Kasumi-1 (cell line): Measurements from ENCODE around the gene RLBP1.

ENCODE experiments used
- DNase-seq, 2 experiments: peaks; one replicate each; lab custom pipeline; 2025; lab: John Stamatoyannopoulos, UW

Gene RLBP1

DNA sequence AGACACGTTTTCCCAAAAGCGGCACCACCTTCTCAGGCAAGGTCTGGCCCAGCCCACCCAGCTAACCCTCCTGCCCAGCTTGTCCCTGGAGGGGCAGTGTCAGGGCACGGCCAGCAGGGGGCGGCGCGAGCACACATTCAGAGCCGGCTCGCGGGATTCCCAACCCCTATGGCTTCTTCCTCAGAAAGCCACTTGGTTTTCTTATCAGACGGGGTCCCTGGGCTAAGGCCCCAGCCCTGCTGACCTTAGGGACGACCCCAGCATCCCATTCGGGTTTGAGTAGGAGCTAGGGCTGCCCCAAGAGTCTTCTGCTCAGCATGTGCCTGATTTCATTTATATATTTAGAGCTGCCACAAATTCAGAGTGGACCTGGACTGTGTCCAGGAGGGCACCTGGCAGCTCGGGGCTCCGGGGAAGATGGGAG is 14.5 kb downstream of the RLBP1 start:
- DNase-seq: peak; percentile 62 to 65

DNA sequence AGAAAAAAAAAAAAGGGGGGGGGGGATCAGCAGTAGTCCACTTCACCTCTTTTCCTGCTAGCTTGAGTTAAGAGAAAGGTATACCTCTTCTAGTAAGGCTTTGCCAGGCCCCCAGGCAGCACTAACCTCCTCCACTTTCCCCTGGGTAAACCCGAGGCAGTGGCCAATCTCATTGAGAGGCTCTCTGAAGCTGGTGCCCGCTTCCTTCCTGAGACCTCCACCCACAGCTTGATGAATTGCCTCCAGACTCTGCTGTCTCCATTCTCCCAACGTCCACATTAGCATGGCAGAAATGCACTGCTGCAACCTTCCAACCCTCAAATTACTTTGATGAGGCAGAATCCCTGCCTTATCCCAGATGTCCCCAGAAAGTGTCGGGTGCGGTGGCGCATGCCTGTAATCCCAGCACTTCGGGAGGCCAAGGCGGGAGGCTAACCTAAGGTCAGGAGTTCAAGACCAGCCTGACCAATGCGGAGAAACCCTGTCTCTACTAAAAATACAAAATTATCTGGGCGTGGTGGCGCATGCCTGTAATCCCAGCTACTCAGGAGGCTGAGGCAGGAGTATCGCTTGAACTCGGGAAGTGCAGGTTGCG is 15.3 kb downstream of the RLBP1 start:
- no peak for DNase-seq

DNA sequence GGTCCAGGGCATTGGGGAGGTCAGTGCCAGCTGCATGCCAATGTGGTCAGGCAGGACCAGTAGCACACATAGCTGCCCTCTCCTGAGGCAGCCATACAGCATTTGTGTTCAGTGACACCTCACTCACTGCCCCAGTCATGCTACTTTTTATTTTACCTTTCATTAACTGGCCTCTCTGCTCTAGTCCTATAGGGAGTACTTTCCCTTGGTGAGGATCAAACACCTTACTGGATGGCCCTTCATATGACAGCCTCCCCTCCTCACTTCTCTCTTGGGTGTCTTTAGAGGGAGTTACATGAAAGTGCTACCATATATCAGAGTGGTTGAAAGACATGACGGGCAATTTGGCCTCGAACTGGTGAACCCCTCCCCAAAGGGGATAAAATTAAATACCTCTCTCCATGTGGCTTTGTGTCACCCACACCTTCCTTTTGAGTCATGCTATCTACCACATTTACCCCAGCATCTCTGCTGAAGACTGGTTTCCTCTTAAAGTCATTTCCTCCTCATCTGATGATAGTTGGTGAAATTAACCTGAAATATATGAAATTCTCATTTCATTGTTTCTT is 17.6 kb downstream of the RLBP1 start:
- DNase-seq: peak in 1 of 2 experiments; percentile 10

DNA sequence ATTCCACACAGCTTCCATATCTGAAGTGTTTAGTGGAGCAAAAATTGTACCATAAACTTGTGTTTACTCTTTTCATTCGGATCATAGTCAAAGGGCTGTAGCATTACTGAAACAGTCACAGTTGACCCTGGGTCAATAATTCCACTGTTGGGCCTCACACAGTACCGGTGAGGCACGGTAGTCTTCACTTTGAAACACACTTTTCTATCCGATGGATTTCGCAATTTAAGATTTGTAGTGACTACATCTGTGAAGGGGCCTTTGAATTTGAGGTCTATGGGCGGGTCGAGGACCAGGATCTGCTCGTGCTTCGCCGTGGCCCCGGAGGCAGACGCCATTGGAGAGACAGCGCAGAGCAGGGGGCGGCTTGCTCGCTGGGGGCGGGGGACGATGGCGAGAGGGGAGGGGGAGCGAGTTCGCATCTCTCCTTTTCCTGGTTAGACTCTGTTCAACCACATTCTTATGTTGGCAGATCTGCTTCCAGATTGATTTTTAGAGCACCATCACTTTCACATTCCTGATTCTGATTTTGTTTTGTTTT is 19.8 kb downstream of the RLBP1 start:
- no peak for DNase-seq

DNA sequence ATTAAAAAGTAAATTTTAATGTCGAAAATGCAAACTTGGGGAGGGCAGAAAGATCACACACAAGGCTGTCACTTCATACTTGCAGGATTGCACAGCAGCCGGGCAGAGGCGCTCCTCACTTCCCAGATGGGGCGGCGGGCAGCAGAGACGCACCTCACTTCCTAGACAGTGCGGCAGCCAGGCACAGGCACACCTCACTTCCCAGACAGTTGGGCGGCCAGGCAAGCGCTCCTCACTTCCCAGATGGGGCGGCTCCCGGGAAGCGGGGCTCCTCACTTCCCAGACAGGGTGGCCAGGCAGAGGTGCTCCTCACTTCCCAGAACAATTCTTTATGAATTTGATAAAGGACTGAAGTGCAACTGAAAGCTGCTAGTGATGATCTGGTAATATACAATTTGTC is 21.2 kb downstream of the RLBP1 start:
- DNase-seq: no peak

DNA sequence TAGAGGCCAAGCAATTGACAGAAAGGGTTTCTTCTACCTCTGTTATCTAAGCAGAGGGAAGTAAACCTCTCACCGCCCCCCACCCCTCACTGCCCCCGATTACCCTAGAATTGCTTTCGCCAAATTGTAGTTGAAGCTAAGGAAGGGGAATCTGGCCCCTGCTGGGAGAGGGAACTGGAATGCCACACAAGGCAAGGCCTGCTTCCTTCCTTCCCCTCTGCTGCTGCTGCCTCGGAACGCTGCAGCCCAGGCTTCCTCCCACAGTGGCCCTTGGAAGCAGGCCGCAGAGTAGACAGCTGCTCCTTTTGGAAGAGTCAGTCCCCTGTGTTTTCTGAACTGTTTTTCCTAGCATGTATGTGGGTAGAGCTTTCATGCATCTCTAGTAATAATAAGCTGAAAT is 21.6 kb downstream of the RLBP1 start:
- peak; percentile 35 to 38 for DNase-seq

DNA sequence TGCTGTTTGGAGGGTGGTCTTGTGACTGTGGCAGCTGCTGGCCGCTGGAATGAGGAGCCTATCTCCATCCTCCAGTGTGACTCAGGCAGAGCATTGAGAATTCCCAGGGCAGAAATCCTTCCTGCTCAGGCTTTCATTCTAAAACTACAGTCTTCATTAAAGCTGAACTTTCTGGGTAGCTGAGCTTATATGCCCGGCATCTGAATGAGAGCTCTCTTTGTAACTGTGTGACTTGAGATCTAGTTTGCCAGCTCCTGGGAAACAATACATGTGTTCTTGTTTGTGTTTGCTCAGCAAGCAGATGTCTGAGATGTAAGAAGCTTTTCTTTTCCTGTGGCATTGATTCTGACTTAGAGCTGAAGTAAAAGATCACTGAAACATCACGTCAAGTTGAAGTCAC is 22.4 kb downstream of the RLBP1 start:
- DNase-seq: no peak

DNA sequence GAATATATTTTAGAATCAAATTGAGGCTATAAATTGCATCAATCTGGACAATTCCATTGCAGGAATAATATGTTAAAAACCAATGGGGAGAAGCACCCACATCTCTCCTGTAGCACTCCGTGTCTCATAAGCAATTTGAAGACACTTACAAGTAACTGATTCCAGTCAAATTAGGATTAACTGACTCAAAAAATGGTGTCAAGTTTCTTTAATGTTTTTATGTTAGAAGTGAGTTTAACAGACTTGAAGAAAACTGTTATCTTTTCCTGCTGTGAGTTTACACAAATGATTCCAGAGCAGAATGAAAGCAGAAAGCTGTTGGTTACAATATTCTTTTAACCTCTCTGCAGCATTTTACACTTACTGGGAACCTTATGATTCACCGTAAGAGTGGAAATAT is 23.2 kb downstream of the RLBP1 start:
- no peak for DNase-seq

DNA sequence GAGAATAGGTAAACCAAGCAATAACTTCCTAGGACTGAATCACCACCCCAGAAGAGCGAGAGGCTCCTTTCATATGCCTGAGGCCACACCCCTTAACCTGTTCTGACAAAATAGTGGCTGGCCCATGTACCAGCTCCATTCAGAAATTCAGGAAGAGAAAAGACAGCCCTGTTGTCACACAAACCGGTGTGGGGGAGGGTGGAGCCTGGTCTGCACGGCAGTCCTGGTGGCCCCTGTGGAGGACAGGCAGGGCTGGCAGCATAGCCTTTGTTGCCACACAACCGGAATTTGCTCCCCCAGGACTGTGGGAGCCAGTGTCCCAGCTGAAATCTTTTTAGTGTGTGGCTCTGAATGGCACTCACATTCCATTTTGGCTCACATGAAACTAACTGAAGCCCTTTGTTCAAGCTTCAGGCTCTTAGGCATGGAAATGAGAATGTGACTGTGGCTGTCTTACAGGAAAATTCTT is 23.8 kb downstream of the RLBP1 start:
- peak in 1 of 2 experiments; percentile 10 for DNase-seq

DNA sequence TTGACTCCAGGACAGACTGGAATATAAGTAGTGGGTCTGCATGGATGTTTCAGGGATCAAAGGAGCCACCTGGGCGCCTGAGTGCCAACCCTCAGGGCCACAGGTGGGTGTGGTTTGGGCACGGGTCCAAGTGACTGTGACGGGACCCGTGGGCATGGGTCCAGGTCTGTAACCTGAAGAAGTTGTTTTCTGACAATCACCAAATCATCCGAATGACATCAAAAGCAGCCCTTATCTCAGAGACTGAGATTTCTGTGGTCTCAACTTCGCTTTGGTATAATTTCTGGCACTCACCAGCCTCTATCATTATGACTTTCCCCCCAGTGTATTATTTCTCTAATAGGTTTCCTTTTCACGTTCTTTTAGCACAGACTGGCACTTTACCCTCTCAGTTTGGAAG is 24.4 kb downstream of the RLBP1 start:
- DNase-seq: no peak

DNA sequence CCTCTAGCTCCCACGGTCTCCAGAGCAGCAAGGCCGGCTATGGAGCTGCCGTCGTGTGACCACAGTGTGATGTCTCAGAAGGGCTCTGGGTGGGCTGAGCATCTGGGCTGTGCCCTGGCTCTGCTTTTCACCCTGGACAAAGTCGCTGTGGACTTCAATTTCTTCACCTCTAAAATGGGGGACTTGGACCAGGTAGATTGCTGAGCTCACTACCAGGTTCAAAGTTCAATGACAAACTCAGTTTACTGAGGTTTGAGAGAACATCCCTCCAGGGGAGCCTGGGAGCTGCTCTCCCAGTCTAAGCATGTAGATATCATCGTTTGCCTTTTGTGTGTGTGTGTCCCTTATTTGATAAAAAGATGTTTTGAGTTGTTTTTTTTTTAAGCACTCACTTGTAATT is 25.1 kb downstream of the RLBP1 start:
- no peak for DNase-seq

DNA sequence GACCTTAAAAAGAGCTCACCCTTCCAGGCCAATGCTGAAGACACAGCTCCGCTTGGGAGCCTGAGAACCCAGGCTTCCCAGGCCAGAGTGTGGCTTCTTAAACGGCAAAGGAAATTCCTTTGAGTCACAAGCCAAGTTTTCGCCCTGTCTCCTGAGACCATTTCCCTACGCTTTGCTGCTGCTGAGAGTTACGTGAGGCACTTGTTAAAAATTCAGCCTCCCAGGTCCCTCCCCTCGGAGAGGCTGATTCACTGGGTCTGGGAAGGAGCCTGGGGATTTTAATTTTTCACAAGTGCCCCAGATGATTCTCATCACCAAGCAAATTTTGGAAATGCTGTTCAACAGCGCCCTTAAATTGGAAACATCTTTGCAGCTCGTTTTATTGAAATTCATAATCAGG is 25.5 kb downstream of the RLBP1 start:
- no peak for DNase-seq

DNA sequence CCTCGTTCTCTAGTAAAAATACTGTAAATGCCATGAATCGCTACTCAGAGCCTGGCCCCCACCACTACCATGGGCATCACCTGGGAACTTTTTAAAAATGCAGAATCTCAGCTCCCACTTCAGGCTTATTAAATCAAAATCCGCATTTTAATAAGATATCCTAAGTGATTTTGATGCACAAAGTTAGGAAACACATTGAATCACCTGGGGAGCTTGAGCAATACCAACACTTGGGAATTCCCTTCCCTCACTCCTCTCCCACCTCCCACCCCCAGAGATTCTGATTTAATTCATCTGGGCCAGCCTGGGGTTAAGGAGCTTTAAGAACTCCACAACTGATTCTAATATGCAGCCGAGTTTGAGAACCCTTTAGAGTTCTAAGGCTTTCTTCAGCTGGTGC is 26.8 kb downstream of the RLBP1 start:
- DNase-seq: no peak

DNA sequence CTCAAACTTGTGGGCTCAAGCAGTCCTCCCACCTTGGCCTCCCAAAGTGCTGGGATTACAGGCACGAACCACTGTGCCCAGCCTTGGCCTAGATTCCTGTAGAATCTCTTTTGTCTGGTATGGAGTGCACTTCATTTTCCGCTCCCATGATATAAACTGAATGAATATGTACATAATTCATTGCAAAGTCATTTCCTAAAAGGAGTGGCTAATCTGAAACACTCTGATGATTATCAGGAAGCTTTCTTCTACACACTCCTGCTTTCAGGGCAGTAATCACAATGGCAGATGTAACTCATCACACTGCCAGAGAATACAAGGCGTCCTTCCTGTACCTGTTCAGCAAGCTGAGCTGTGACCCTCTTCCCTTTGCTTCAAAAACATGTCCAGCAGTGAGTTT is 28.6 kb downstream of the RLBP1 start:
- no peak for DNase-seq

DNA sequence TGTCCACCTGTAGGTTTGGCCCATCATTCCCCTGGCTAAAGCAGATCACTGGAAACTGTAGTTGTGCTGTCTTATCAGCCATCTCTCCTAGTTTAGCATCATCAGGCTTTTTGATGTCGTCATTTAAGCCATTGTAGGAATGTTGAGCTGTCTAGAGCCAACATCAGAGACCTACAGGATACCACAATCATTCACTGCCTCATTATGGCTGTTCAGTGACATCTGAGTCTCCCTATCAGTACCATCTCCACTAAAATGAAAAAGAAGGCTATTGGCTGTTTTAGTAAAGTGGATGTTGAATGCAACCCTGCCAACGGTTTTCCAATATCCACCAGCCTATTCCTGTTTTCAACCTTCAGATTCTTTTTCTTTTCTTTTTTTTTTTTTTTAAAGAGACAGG is 29.2 kb downstream of the RLBP1 start:
- DNase-seq: no peak

DNA sequence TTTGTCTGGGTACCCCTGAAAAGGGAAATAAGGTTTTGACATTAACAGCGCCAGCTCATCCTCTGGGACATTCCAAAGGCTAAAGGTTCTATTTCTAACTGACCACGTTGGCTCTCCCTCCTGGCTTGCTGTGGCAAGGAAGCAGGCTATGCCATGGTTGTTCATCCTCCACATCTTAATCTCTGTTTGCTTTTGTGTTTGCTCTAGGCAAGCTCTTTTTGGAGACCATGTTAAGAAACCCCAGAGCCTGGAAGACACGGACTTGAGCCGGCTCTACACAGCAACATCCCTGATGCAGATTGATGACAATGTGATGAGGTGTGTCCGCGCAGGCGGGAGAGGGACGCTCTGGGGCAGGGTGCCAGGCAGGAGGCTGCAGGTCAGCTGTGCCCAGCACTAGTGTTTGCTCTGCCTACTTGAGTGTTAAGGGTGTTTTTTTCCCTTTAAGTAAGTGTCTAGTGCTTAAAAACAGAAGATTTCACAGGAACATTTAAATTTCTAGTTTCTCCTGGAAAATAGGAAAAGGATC is 33.3 kb downstream of the RLBP1 start:
- DNase-seq: no peak

DNA sequence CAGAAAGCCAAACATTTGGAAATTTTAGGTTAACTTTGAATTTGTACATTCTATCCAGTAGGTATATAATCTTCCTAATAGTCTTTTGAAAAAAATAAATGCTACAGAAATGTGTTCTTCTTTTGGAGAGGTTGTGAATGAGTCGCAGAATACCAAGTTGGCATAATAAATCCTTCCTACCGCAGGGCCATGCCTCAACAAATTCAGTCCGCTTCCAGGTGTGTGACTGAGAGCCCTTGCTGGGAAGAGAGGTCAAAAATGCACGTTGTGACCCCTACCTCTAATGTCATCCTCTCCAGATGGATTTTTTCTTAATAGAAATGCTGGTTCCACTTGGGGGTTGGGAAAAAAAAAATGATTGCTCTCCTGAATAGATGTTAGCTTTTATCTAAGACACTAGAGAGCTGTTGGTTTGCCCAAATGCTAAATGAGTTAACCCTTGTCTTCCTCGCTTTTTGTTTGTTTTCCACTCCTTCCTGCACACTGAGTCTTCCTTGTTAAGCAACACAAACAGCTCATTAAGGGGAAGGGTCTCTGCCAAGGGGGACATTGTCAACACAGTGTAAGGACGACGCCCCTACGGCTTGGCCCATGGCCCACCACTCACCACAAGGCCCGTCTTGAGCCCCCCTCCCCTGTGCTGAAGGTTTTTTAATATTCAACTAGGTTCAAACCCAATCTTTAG is 33.9 kb downstream of the RLBP1 start:
- DNase-seq: no peak

DNA sequence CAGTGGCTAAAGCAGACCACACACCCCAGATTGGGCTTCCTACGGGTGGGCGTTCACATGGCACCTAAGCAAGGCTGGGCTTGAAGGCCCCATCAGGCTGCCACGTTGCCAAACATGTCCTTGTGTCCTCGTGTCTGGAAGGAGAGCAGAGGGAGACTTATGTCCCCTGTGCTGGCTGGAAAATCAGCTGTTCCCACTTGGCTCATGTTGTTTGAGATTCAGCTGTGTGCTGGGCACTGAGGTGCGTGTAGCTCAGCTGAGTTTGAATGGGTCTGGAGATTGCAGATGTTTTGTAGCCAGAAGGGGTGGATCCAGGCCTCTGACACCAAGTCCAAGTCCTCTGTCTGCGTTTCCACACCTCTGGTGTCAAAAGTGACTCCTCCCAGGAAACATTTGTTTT is 34.6 kb downstream of the RLBP1 start:
- no peak for DNase-seq

DNA sequence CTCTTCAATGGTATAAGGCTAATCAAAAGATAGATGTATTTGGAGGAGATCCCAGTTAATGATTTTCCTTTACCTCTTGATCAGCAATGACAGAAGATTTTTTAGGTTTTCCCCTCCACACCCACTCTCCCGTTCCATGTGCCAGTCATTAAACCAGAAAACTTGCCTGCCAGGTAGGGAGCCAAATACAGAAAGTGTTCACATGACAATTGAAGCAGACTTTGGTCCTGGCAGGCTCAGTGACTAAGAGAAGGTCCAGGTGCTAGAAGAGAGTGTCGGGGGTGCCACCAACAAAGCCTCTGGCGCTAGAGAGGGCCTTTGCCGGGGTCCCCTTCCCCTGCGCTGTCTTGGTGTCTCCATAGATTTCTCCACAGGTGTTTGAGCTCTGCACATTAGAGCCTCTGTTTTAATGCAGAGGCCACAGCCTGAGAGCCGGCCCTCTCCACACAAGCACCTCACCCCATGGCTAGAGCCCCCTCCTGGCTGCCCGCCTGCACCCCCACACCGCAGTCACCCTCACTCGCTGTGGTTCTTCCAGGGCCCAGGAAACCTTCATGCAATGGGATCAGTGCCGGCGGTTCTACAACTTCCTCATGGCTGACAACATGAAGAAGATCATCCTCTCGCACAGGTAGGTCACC is 36.4 kb downstream of the RLBP1 start:
- DNase-seq: no peak

DNA sequence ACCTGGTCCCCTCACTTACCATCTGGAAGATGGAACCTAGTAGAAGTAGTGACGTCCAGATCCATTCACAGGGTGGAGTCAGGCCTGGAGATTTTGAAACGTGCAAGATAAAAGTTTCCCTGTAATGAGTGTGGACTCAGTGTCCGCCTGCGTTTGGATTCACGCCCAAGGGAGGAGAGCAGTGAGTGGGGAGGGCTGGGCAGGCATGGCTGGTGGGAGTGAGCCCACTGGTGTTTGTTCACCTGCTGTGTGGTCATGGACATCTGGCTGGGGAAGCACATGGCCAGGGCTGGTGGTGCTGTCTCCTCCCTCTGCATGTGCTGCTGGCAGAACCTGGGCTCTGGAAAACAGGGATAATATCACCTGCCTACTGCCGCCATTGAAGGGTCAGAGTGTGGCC is 37.0 kb downstream of the RLBP1 start:
- DNase-seq: no peak

DNA sequence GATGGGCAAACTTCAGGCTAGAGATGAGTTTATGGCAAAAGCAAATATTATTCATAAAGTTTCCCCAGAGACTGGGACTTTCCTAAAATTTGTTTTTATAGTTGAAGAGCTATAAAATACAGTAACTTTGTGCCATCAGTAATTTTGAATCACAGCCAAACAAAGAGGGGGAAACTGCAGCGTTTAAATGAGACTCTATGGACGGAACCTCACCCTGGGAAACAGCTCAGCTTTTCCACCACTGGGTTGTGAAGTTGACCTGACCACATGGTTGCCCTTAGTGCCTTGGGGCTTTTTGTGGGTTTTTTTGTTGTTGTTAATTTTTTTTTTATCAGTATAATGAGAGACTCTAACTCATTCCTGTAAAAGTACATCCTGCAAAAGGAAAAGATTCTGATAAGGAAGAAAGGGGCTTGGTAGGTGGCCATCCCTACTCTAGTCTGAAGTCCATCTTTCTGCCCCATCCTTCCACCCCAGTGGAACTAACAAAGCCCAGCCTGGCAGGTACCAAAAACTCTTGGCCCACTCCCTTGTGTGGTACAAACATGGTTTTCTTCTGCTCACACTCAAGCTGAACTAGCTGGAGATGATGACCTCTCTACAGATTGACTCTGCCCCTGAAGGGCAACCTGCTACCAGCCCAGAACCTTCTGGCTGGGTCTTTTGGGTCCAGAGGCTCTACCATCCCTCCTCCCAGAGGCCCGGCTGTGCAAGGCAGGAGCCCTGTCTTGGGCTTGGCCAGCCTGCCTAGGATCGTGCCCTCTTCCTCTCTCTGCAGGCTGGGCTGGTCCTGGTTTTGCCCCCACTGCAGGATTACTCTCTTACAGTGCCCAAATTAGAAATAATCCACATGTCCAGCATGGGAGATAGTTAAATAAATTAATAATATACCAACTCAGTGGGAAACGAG is 41.2 kb downstream of the RLBP1 start:
- DNase-seq: no peak
